ENCODE measurements around the gene GPR27.

Gene GPR27

DNA sequence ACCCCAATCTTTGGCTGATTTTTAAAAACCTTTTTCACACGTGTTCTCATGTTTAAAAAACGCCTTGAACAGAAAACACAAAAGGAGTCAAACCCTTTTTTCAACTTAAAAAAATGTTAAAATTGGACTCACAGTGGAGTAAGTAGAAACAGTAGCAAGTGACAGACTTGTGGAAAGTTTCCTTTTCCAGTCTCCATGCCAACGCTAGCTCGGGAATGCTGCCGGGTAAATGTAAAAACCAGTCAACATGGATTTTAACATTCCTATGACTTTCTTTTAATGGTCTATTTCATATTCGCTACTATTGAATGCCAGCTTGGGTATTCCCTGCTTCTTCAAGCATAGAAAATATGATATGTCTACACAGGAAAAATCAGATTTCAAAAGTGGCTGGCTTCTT lies 32.9 kb downstream of the GPR27 start:
- DNase-seq, result no peak

- DNase-seq, result no peak
Observed at GRCh38 chr3:71787851-71788405, 34.3 kb downstream of the GPR27 start.

DNA sequence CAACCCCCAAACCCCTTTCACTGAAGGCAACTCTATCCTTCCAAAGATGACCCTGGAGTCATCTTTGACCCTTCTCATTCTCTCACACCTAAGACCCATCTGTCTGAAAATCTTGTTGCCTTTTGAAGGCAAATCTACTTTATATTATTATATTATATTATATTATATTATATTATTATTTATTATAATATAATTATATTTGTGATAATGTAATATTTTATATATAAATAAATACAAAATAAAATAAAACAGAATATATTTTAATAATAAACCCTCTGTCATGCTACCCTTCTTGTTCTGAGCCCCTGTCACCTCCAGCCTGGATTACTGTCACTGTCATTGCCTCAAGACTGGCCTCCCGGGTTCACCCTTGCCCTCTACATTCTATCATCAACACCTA lies 36.3 kb downstream of the GPR27 start:
- DNase-seq, result no peak

DNA sequence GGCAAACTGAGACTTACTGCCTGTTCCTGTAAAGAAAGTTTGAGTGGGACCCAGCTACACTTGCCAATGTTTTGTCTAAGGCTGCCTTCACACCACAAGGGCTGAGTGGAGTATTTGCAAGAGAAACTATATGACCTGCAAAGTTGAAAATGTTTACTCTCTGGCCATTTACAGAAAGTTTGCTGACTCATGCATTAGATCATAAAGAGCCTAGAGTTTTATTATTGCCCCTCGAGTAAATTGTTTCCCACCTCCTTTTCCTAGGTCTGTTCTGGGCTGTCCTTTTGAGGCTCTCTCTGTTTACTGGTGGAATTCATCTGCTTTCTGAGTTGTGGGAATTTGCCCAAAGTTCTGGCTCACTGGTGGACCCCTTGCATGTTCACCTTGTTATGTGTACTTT lies 38.0 kb downstream of the GPR27 start:
- DNase-seq, result no peak

DNA sequence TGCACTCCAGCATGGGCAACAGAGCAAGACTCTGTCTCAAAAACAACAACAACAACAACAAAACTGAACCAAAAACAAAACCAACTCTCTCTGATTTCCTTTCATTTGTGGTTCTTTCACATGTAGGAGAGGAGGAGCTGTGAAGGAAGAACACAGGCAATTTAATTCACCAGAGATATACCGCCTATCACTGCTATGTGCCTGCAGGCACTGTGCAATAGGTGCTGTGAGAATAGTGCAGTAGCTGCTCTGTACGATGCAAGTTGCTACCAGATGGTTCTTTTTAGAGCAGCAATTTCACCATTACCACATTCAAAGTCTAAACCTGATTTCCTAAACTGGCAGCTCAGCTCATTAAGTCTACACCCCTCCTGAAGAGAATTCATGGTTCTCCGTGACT lies 42.6 kb downstream of the GPR27 start:
- no peak for DNase-seq

- no peak for DNase-seq
Observed at GRCh38 chr3:71797455-71797854, 43.8 kb downstream of the GPR27 start.

DNA sequence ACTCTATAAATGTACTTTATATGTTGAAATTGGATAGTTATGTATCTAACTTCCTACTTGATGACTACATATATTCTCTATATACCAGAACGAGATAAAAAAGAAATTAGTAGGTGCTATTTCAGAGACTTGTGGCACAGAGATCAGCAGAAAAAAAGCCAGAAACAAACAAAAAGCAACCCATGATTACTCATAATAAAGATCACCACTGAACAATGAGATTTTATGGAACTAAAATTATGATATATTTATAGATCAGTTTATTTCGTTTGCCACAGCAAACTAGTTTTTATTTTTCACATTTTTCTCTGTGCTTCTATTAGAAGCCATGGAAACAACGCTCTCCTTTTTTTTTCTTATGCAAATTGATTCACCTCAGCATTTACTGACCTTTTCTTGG lies 46.4 kb downstream of the GPR27 start:
- no peak for DNase-seq

GRCh38 chr3:71801986-71802385 lies 48.3 kb downstream of the GPR27 start:
- no peak for DNase-seq

- DNase-seq, result no peak
Observed at GRCh38 chr3:71803248-71803647, 49.6 kb downstream of the GPR27 start.

GRCh38 chr3:71805199-71805598 lies 51.5 kb downstream of the GPR27 start:
- no peak for DNase-seq

DNA sequence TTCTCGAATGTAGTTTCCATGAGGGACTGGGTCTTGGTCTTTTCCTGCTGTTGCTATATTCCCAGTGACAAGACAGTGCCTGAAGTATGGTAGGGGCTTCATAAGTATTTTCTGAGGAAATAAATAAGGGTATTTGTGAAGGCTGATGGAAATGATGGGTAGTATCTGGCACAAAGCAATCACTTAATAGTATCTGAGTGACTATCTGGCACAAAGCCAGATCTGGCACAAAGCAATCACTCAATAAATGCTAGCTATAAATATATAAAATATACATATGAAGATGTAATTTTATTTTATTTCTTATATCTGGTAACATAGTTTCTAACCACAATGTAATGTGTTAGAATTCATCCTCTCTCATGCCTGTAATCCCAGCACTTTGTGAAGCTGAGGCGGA lies 52.0 kb downstream of the GPR27 start:
- DNase-seq, result no peak

All from NCI-H345 (cell line).